Nephron progenitor cell (in vitro differentiated cells): ENCODE results near the gene NCKAP5.

ENCODE experiments used
- DNase-seq: peaks from one replicate; pipeline ENCODE4 v3.0.0; 2021
- H3K27ac Mint-ChIP-seq: 2 replicates; pipeline ENCODE4 v1.8.0; 2021; ENCODE audit warnings: mild to moderate bottlenecking, moderate library complexity, mixed read lengths
- H3K27me3 Mint-ChIP-seq: 2 replicates; pipeline ENCODE4 v1.8.0; 2021; ENCODE audit warnings: mild to moderate bottlenecking, low read depth, mixed read lengths; ENCODE audit not compliant: poor library complexity
- H3K36me3 Mint-ChIP-seq: 2 replicates; pipeline ENCODE4 v1.8.0; 2021; ENCODE audit warnings: low read depth, mixed read lengths
- H3K4me1 Mint-ChIP-seq: 2 replicates; pipeline ENCODE4 v1.8.0; 2021; ENCODE audit warnings: mixed read lengths
- H3K4me3 Mint-ChIP-seq: 2 replicates; pipeline ENCODE4 v1.8.0; 2021; ENCODE audit warnings: mild to moderate bottlenecking, moderate library complexity, mixed read lengths
- H3K9me3 Mint-ChIP-seq: 2 replicates; pipeline ENCODE4 v1.8.0; 2021; ENCODE audit warnings: mild to moderate bottlenecking, moderate library complexity, mixed read lengths
- TF ChIP-seq, protein P1 (sequence below): fragments of 200-600 bp; sonication (generic); IDR thresholded peaks from 2 replicates; pipeline ENCODE4 v1.5.0; 2021; ENCODE audit warnings: antibody characterized with exemption

The NCKAP5 gene

DNA sequence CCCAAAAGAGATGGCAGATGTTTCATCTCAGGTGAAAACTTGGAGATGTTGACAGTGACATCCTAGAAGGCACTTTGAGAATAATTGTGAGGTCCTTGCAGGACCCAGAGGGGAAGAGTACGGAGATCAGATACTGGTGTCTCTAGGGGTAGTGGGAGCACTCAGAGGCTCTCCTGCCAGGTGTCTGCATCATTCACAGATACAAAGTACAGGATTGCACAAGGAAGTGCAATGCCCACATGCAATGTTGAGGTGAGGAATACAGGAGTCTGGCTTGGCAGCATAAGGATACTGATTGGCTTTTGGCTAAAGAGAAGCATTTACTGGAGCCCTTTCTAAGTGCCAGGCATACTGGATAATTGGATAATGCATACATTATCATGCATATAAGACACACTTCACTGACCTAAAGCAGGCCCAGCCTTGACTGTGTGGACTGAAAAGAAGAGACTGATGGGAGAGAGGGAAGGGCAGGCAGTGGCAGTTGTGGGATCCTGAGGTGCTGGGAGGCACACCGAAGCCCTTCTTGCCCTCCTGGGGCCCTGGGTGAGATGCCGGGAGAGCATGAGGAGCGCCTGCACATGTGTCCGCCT is 31.0 kb upstream of the NCKAP5 start:
- no peaks in the 10 kb centered on the region for H3K9me3 Mint-ChIP-seq
- TF ChIP-seq, protein P1, sequence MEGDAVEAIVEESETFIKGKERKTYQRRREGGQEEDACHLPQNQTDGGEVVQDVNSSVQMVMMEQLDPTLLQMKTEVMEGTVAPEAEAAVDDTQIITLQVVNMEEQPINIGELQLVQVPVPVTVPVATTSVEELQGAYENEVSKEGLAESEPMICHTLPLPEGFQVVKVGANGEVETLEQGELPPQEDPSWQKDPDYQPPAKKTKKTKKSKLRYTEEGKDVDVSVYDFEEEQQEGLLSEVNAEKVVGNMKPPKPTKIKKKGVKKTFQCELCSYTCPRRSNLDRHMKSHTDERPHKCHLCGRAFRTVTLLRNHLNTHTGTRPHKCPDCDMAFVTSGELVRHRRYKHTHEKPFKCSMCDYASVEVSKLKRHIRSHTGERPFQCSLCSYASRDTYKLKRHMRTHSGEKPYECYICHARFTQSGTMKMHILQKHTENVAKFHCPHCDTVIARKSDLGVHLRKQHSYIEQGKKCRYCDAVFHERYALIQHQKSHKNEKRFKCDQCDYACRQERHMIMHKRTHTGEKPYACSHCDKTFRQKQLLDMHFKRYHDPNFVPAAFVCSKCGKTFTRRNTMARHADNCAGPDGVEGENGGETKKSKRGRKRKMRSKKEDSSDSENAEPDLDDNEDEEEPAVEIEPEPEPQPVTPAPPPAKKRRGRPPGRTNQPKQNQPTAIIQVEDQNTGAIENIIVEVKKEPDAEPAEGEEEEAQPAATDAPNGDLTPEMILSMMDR, result no peak
- no peak for DNase-seq
- H3K36me3 Mint-ChIP-seq, result no peaks in the 10 kb centered on the region
- peaks cover 33% of the 10 kb centered on the region for H3K4me1 Mint-ChIP-seq
- H3K27ac Mint-ChIP-seq, result peak overlapping the region; percentile 4
- H3K4me3 Mint-ChIP-seq, result no peak overlapping the region
- H3K27me3 Mint-ChIP-seq, result peaks cover 8% of the 10 kb centered on the region

DNA sequence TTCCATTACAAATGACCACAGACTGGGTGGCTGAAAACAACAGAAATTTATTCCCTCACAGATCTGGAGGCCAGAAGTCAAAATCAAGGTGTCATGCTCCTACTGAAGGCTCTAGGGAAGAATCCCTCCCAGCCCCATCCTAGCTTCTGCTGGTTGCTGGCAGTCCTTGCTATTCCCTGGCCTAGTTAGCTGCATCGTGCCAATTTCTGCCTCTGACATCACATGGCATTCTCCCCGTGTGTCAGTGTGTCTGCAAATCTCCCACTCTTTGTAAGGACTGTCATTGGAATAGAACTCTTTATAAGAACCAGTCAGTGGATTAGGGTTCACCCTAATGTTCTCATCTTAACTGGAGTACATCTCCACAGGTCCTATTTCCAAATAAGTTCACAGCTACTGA is 30.5 kb upstream of the NCKAP5 start:
- Mint-ChIP-seq H3K36me3 (no peaks in the 10 kb centered on the region), H3K27ac (no peak overlapping the region), H3K4me1 (peaks cover 29% of the 10 kb centered on the region), H3K27me3 (peaks cover 8% of the 10 kb centered on the region), H3K4me3 (no peak overlapping the region), H3K9me3 (no peaks in the 10 kb centered on the region)
- no peak for DNase-seq
- TF ChIP-seq, protein P1, result no peak

DNA sequence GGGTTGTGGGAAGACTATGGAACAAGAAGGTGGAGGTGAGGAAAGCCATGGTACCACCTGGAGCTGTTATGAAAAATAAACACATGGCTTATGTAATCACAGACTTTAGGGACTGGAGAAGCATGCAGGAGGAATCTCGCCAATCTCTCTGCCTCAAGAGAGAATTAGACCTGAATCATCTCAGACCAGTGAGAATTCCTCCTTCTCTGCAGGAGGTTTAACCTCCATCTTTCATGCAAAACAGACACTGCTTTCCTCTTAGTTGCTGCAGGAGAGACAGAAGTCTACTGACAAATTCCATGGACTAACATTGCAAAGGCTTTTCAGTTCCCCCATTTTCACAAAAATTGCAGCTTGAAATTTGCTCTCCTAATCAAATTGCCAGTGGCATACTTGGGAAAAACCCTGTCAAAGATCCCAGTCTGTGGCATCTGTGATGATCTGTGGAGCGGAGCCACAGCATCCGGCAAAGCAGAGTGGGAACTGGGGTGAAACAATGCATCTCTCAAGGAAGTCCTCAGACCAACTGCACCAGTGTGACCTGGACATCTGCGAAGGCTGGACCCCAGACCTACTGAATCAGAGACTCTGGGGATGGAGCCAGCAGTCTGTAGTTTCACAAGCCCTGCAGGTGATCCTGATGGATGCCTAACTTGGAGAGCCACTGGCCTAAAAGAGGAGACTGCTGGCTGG is 28.6 kb upstream of the NCKAP5 start:
- H3K36me3 Mint-ChIP-seq, result no peaks in the 10 kb centered on the region
- peaks cover 34% of the 10 kb centered on the region for H3K4me1 Mint-ChIP-seq
- DNase-seq, result no peak
- no peak overlapping the region for H3K4me3 Mint-ChIP-seq
- H3K27ac Mint-ChIP-seq, result no peak overlapping the region
- no peaks in the 10 kb centered on the region for H3K9me3 Mint-ChIP-seq
- TF ChIP-seq, protein P1, result no peak
- peaks cover 8% of the 10 kb centered on the region for H3K27me3 Mint-ChIP-seq

DNA sequence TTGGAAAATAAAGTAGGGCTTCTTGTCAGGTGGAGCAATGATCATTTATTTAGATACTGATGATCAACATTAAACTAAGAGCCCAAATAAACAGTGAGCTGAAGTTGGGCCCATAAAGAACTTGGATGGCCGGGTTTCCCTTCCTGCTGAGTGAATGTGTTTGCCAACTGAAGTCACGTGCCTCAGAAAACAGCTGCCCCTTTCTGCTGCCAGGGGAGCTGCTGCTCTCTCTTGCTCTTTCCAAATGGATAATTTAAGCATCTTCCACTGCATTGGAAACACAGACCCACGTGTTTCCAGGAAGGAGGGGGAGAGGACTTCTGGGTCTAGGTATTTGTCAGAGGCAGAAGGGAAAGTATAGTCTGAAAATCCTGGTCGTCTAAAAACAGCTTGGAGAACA is 22.9 kb upstream of the NCKAP5 start:
- H3K4me1 Mint-ChIP-seq, result peaks cover 33% of the 10 kb centered on the region
- no peaks in the 10 kb centered on the region for H3K36me3 Mint-ChIP-seq
- DNase-seq, result no peak
- H3K4me3 Mint-ChIP-seq, result no peak overlapping the region
- no peaks in the 10 kb centered on the region for H3K9me3 Mint-ChIP-seq
- peak overlapping the region; percentile 49 for H3K27ac Mint-ChIP-seq
- H3K27me3 Mint-ChIP-seq, result peaks cover 5% of the 10 kb centered on the region
- TF ChIP-seq, protein P1, result no peak

DNA sequence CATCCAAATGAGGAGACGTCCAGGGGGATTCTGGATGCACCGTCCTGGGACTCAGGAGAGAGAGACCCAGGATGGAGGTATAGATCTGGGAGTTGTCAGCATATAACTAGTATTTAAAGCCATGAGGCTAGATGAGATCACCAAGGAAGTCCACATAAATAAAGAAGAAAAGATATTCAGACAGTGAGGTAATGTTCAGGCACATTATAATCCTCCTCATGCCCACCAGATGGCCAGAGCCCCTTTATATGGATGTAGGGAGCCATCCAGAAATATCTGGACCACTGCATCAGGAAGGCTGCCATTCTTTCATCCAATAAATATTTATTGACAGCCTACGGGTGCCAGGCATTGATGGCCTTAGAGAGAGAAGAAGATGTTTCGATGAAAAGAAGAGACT is 21.2 kb upstream of the NCKAP5 start:
- peaks cover 33% of the 10 kb centered on the region for H3K4me1 Mint-ChIP-seq
- peaks cover 2% of the 10 kb centered on the region for H3K27me3 Mint-ChIP-seq
- no peaks in the 10 kb centered on the region for H3K36me3 Mint-ChIP-seq
- H3K4me3 Mint-ChIP-seq, result no peak overlapping the region
- no peaks in the 10 kb centered on the region for H3K9me3 Mint-ChIP-seq
- H3K27ac Mint-ChIP-seq, result no peak overlapping the region
- TF ChIP-seq, protein P1, result no peak
- no peak for DNase-seq

DNA sequence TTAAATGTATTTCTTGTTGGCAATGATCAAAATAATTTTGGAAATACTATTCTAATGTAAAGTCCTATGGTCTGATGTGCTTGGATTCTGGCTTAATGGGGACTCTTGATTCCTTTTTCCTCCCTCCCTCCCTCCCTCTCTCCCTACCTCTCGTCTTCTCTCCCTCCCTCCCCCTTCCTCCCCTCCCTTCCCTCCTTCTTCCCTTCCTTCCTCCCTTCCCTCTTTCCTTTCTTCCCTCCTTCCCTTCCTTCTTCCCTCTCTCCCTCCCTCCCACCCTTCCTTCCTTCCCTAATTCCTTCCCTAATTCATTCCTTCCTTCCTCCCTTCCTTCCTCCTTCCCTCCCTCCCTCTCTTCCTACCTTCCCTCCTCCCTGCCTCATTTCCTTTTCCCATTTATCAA is 19.9 kb upstream of the NCKAP5 start:
- Mint-ChIP-seq H3K36me3 (no peaks in the 10 kb centered on the region), H3K27ac (no peak overlapping the region), H3K4me3 (no peak overlapping the region), H3K4me1 (peaks cover 33% of the 10 kb centered on the region), H3K27me3 (peaks cover 2% of the 10 kb centered on the region), H3K9me3 (no peaks in the 10 kb centered on the region)
- no peak for DNase-seq
- TF ChIP-seq, protein P1, result no peak
